DMS153 treated with DMSO at 0.1 percent for 48 hours (cell line): ENCODE measurements around the gene RASSF8.

Source experiments
- DNase-seq: peaks from one replicate; lab custom pipeline; 2025; ENCODE audit not compliant: unreplicated experiment; lab: John Stamatoyannopoulos, UW

Gene RASSF8

GRCh38 chr12:25960143-25960542 lies 1.7 kb downstream of the RASSF8 start:
- no peak for DNase-seq

GRCh38 chr12:25960961-25961360 lies 2.5 kb downstream of the RASSF8 start:
- DNase-seq = no peak

GRCh38 chr12:25962932-25963525 lies 4.5 kb downstream of the RASSF8 start:
- no peak for DNase-seq

GRCh38 chr12:25965682-25966081 lies 7.2 kb downstream of the RASSF8 start:
- no peak for DNase-seq

- DNase-seq = no peak
Measured at GRCh38 chr12:25970082-25970481, 11.6 kb downstream of the RASSF8 start.

GRCh38 chr12:25970916-25971653 lies 12.6 kb downstream of the RASSF8 start:
- no peak for DNase-seq

GRCh38 chr12:25971654-25972041 lies 13.2 kb downstream of the RASSF8 start:
- no peak for DNase-seq

GRCh38 chr12:25972783-25973182 lies 14.3 kb downstream of the RASSF8 start:
- DNase-seq = no peak

GRCh38 chr12:25975179-25975578 lies 16.7 kb downstream of the RASSF8 start:
- DNase-seq = no peak

- DNase-seq = no peak
Measured at GRCh38 chr12:25975682-25976081, 17.2 kb downstream of the RASSF8 start.

- DNase-seq = no peak
Measured at GRCh38 chr12:25976289-25976688, 17.8 kb downstream of the RASSF8 start.

GRCh38 chr12:25977047-25977446 lies 18.6 kb downstream of the RASSF8 start:
- DNase-seq = no peak

GRCh38 chr12:25979059-25979458 lies 20.6 kb downstream of the RASSF8 start:
- no peak for DNase-seq

- DNase-seq = no peak
Measured at GRCh38 chr12:25979563-25979962, 21.1 kb downstream of the RASSF8 start.

GRCh38 chr12:25980035-25980434 lies 21.6 kb downstream of the RASSF8 start:
- no peak for DNase-seq

GRCh38 chr12:25981597-25981996 lies 23.1 kb downstream of the RASSF8 start:
- DNase-seq = no peak

GRCh38 chr12:25982416-25982815 lies 23.9 kb downstream of the RASSF8 start:
- DNase-seq = no peak

- no peak for DNase-seq
Measured at GRCh38 chr12:25983625-25984024, 25.1 kb downstream of the RASSF8 start.

- DNase-seq = no peak
Measured at GRCh38 chr12:25984759-25985158, 26.3 kb downstream of the RASSF8 start.

GRCh38 chr12:25985316-25986175 lies 27.1 kb downstream of the RASSF8 start:
- no peak for DNase-seq

GRCh38 chr12:25986180-25986579 lies 27.7 kb downstream of the RASSF8 start:
- DNase-seq = no peak

GRCh38 chr12:25988505-25988904 lies 30.0 kb downstream of the RASSF8 start:
- no peak for DNase-seq
